VCaP (cell line): ENCODE results near the gene BBS9.

Experiments
- H3K27ac ChIP-seq: fragments of 450-650 bp; 2 replicates; pipeline ENCODE4 v1.5.1; 2017
- CTCF ChIP-seq: fragments of 450-650 bp; conservative IDR thresholded peaks from 2 replicates; pipeline ENCODE4 v1.5.1; 2017; ENCODE audit warnings: mild to moderate bottlenecking, moderate library complexity

The BBS9 gene

GRCh38 chr7:33428415-33428814 is 299.1 kb downstream of the BBS9 start:
- H3K27ac ChIP-seq, result no peak overlapping the region
- TF ChIP-seq CTCF, result no peak

GRCh38 chr7:33431543-33431942 is 302.2 kb downstream of the BBS9 start:
- TF ChIP-seq CTCF, result no peak
- no peak overlapping the region for H3K27ac ChIP-seq

GRCh38 chr7:33432821-33433220 is 303.5 kb downstream of the BBS9 start:
- H3K27ac ChIP-seq, result no peak overlapping the region
- no peak for TF ChIP-seq CTCF

GRCh38 chr7:33433357-33433756 is 304.0 kb downstream of the BBS9 start:
- no peak for TF ChIP-seq CTCF
- no peak overlapping the region for H3K27ac ChIP-seq

GRCh38 chr7:33444511-33444910 is 315.1 kb downstream of the BBS9 start:
- TF ChIP-seq CTCF, result no peak
- no peak overlapping the region for H3K27ac ChIP-seq

- H3K27ac ChIP-seq, result no peak overlapping the region
- no peak for TF ChIP-seq CTCF
Observed at GRCh38 chr7:33446551-33446950, 317.2 kb downstream of the BBS9 start.

GRCh38 chr7:33448035-33448434 is 318.7 kb downstream of the BBS9 start:
- H3K27ac ChIP-seq, result no peak overlapping the region
- TF ChIP-seq CTCF, result no peak

GRCh38 chr7:33449847-33450246 is 320.5 kb downstream of the BBS9 start:
- TF ChIP-seq CTCF, result no peak
- no peak overlapping the region for H3K27ac ChIP-seq
